T1000 (cell line): ENCODE measurements around the gene CPNE9.

Source experiments
- DNase-seq: peaks from one replicate; lab custom pipeline; 2025; ENCODE audit warnings: mixed read lengths; lab: John Stamatoyannopoulos, UW

The CPNE9 gene

GRCh38 chr3:9716801-9717555, 13.3 kb downstream of the CPNE9 start:
- DNase-seq = no peak

- no peak for DNase-seq
Measured at GRCh38 chr3:9717563-9717962, 13.9 kb downstream of the CPNE9 start.

GRCh38 chr3:9718118-9718517, 14.5 kb downstream of the CPNE9 start:
- DNase-seq = no peak

DNA sequence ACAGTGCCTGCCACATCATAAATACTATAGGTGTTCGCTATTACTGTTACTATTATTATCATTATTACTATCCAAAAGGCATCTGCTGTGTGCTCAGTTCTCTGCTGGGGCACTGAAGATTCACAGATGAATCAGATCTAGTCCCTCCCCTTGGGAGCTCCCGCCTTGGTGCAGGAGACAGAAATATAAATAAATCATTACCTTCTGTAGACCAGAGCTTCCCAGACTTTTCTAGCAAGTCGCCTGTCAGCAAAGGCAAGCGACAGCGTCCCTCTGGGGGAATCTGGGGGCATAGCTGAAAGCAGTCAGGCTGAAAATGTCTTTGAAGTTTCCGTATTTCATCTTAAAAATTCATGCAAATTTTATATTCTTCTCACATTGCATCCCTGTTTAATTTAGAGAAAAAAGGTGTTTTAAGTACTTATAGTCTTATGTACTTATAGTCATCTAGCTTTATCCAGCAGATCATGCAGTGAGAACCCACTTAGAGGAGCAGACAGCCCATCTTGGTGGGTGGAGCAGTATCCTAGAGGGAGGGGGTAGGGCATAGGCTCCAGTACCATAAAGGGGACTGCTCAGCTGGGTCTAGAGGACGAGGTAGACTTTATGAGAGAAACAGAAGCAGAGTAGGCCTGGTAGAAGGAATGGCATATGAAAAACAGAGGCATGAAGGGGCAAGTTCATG, 17.5 kb downstream of the CPNE9 start:
- no peak for DNase-seq

DNA sequence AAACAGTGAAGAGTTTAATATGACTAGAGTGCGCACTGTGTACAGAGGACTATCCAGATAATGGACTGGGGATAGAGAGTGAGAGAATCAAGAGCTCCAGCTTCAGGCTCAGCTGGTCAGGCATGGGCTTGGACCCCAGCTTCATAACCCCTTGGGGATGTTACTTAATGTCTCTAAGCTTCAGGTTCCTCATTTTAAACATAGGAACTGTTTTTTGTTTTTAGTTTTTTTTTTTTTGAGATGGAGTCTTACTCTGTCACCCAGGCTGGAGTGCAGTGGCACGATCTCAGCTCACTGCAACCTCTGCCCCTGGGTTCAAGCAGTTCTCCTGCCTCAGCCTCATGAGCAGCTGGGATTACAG, 18.0 kb downstream of the CPNE9 start:
- DNase-seq = no peak

DNA sequence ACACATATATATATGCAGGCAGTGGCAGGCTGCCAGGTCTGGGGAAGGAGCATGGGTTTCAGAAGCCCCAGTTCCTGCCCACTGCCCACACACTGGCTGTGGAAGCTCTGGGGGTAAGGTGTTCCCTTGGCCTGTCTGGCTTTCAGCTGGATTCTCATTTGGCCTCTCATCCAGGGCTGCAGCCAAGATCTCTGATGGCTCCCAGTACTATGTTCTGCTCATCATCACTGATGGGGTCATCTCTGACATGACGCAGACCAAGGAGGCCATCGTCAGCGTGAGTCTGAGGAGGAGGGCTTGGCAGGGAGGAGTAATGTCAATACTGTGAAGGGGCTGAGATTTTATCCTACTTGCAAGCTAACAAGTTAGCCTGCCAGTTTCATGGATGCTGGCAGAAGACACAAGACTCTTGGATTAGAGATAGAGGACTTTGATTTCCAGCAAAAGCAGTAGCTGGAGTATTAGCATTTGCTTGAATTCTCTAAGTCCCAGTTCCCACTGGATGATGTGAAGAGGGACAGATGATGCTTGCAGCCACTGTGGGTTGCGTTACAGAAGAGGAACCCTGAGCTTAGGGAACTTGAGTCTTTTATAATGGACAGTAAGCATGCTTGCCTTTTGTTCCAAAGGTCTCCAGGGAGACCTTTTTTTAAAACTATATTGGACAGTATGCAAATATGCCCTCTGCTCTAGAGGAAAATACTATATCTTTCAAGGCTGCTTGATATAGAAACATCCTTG, 22.3 kb downstream of the CPNE9 start:
- DNase-seq = no peak

GRCh38 chr3:9727041-9727595, 23.5 kb downstream of the CPNE9 start:
- DNase-seq = no peak

- no peak for DNase-seq
Measured at GRCh38 chr3:9727743-9728142, 24.1 kb downstream of the CPNE9 start.

DNA sequence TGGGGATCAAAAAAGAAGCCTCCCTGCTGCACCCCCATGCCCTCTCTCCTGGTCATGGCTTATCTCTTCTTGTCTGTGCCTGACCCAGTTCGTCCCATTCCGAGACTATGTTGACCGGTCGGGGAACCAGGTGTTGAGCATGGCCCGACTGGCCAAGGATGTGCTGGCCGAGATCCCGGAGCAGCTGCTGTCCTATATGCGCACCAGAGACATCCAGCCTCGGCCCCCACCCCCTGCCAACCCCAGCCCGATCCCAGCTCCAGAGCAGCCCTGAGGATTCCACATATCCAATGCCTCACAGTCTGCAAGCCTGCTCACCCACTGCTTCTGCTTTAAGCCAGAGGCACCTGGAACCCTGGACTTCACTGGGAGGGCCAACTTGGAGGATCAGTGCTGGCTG, 25.8 kb downstream of the CPNE9 start:
- no peak for DNase-seq

DNA sequence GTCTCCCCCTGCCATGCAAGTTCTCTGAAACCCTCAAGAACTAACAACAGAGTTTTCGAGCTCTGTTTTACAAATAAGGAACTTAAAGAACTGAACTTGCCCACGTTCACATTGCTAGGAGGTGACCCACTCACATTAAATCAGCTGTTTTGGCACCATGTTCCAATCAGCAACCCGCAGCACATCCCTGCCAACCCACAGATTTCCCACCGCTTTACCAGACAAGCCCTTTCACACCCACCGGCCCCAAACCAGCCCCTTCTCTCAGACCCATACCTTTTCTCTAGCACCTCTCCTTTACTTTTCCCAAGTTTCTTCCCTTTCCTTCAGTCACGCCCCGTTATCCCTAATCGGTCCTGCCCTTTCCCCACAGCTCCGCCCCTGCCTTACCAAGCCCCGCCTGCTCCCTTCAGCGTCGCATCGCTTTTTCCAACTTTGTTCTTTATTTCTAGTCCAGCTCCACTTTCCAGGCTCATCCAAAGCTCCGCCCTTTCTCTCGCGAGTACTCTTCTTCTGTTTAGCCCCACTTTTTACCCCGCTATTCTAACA, 27.1 kb downstream of the CPNE9 start:
- DNase-seq = no peak

GRCh38 chr3:9731206-9732079, 27.8 kb downstream of the CPNE9 start, which contains the start of gene BRPF1:
BRPF1 (plus strand) TSS chr3:9731735; CDS start chr3:9734141, 2,406 bp downstream.
- peak; percentile 99 for DNase-seq

- no peak for DNase-seq
Measured at GRCh38 chr3:9732080-9732739, 28.6 kb downstream of the CPNE9 start.

- DNase-seq = no peak
Measured at GRCh38 chr3:9732740-9733115, 29.1 kb downstream of the CPNE9 start.

GRCh38 chr3:9736831-9737230, 33.2 kb downstream of the CPNE9 start:
- DNase-seq = no peak

- no peak for DNase-seq
Measured at GRCh38 chr3:9739181-9739580, 35.5 kb downstream of the CPNE9 start.

DNA sequence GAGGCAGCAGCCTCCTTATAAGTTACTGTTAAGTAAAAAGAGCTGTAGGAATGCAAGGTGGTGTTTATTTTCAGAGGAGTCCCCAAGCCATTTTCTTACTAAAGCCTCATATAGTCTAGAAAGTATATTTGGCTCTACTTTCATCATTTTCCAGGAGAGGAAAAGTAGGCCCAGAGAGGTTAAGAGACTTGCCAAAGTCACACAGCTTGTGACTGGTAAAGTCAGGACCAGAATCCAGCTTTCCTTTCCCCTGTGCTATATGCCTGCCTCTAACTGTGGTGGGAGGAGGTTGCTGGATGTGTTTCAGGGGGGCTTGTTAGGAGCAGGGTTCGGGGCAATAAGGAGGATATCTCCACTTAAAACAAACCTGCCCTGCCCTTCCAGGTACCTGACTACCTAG, 38.9 kb downstream of the CPNE9 start:
- no peak for DNase-seq

DNA sequence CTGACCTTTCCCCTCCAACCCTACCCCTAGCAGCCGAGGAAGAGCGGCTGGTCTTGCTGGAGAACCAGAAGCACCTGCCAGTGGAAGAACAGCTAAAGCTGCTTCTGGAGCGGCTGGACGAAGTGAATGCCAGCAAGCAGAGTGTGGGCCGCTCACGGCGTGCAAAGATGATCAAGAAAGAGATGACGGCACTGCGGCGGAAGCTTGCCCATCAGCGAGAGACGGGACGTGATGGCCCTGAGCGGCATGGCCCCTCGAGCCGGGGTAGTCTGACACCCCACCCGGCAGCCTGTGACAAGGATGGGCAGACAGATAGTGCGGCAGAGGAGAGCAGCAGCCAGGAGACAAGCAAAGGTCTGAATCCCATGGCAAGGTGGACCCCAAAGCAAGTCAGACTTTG, 39.9 kb downstream of the CPNE9 start:
- no peak for DNase-seq

GRCh38 chr3:9744162-9744561, 40.5 kb downstream of the CPNE9 start:
- no peak for DNase-seq

DNA sequence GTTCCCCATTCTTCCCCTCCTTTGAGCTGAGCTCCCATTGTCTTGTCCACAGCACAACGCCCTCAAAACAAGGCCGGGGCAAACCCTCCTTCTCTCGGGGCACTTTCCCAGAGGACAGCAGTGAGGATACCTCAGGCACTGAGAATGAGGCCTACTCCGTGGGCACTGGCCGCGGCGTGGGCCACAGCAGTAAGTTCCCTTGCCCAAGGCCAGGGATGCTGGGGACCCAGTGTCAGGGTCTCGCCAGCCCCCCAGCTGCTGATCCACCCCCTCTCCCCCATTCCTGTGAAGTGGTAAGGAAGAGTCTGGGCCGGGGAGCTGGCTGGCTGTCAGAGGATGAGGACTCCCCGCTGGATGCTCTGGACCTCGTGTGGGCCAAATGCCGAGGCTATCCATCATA, 41.9 kb downstream of the CPNE9 start:
- DNase-seq = no peak

DNA sequence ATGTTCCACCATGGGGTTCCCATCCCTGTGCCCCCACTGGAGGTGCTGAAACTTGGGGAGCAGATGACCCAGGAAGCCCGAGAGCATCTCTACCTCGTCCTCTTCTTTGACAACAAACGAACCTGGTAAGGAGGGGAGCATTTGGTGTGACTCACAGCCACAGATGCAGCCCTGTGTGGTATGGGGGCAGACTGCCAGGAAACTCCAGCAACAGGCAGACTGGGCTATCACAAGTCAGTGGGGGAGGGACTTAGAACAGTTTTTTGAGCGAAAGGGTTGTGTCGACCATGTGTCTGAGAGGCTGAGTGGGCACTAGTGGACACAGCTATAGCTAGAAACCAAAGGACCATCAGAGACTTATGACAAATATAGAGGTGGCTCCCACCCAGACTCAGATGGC, 42.7 kb downstream of the CPNE9 start:
- peak; percentile 12 for DNase-seq

DNA sequence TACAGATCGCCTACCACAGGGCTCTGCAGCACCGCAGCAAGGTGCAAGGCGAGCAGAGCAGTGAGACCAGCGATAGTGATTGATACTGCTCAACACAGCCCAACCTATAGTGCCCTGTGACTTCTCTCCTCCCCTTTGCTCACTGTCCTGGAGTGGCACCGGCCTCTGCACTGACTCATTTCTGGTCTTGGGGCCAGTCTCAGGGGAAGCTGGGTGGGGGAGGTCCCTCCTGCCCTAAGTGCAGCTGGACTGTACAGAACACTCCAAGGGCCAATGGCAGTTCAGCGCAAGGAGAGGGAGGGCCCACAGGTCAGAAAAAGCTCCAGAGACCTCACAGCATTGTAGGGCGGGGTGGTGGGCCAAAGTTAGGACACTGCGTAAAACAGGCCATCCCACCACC, 43.6 kb downstream of the CPNE9 start:
- DNase-seq = peak; percentile 15
